Sigmoid colon (tissue), 4 donors: Measurements from ENCODE around the gene MAGI2.

Source experiments
- POLR2A ChIP-seq, 2 donors: fragments of 450-650 bp; IDR thresholded peaks; one replicate each; pipeline ENCODE4 v1.6.1; 2016; ENCODE audit warnings: antibody characterized with exemption in 2 of 2, mild to moderate bottlenecking in 2 of 2, moderate library complexity in 2 of 2
- POLR2AphosphoS5 ChIP-seq, 4 donors: sonication (generic); formaldehyde crosslinking; IDR thresholded peaks; one replicate each; pipeline ENCODE4 v1.6.1; 2017; ENCODE audit warnings: antibody characterized with exemption in 4 of 4
- TF ChIP-seq, protein P1 (sequence below), 4 experiments: fragments of 450-650 bp in 3 of 4; fragments of 200-600 bp in 1 of 4; IDR thresholded peaks; one replicate each; pipeline ENCODE4 v1.5.1; 2016 to 2019; ENCODE audit warnings: antibody characterized with exemption in 4 of 4, mild to moderate bottlenecking in 3 of 4, moderate library complexity in 2 of 4

- TF ChIP-seq POLR2A (IDR thresholded peaks at IDR 0.05) (no peak), POLR2AphosphoS5 (IDR thresholded peaks at IDR 0.05) (no peak)
- TF ChIP-seq, protein P1, sequence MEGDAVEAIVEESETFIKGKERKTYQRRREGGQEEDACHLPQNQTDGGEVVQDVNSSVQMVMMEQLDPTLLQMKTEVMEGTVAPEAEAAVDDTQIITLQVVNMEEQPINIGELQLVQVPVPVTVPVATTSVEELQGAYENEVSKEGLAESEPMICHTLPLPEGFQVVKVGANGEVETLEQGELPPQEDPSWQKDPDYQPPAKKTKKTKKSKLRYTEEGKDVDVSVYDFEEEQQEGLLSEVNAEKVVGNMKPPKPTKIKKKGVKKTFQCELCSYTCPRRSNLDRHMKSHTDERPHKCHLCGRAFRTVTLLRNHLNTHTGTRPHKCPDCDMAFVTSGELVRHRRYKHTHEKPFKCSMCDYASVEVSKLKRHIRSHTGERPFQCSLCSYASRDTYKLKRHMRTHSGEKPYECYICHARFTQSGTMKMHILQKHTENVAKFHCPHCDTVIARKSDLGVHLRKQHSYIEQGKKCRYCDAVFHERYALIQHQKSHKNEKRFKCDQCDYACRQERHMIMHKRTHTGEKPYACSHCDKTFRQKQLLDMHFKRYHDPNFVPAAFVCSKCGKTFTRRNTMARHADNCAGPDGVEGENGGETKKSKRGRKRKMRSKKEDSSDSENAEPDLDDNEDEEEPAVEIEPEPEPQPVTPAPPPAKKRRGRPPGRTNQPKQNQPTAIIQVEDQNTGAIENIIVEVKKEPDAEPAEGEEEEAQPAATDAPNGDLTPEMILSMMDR (IDR thresholded peaks at IDR 0.05), result no peak
These were observed 844.2 kb downstream of the MAGI2 start for GRCh38 chr7:78609281-78609680.
